AG10803 (cell line): ENCODE data around the gene KLHL17.

Experiments used
- DNase-seq: peaks from one replicate; pipeline ENCODE4 v3.0.0; 2010; ENCODE audit warnings: low read depth
- H3K4me3 ChIP-seq: 2 replicates; pipeline ENCODE4 v1.5.1; 2011; ENCODE audit warnings: mild to moderate bottlenecking, low read length, control low read depth
- CTCF ChIP-seq: conservative IDR thresholded peaks from 2 replicates; pipeline ENCODE4 v1.5.1; 2011; ENCODE audit warnings: mild to moderate bottlenecking, low read length, control low read depth, inconsistent platforms

KLHL17 gene

DNA sequence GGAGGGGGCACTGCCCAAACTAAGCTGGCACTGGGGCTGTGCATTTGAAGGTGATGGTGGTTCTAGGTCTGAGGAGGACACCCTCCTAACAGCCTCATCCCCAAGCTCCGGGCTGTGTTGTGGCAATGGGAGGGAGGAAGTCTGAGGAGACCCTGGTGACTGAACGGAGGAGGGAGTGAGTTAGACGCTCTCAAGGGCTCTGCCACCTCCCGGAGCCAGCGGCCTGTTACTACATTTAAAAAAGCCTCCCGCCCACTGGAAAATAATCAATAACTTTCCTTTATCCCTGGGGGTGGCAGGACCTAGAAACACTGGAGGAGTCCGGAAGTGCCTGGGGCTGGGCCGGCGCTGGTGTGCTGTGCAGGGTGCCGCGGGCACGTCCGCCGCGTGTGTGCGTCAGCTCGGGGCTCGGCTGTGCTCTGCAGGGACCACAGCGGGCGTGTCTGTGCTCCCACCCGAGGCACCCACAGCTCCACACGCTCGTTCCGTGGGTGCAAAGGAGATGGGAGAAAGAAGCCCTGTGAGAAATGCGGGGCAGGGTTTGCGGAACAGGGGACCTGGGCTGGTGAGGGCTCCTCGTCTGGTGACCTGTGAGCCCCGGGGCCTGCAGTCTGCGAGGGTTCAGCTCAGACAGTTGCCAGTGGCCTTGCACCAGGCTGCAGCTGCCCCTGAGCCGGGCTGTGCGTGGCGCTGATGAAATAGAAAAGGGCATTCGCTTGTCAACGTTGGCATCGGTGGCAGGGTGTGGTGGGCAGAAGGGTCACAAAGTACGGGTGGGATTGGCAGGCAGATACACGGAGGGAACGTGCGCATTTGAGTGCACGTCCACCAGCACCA is 31.3 kb upstream of the KLHL17 start:
- TF ChIP-seq CTCF = no peak
- DNase-seq = no peak
- no peak overlapping the region for H3K4me3 ChIP-seq

DNA sequence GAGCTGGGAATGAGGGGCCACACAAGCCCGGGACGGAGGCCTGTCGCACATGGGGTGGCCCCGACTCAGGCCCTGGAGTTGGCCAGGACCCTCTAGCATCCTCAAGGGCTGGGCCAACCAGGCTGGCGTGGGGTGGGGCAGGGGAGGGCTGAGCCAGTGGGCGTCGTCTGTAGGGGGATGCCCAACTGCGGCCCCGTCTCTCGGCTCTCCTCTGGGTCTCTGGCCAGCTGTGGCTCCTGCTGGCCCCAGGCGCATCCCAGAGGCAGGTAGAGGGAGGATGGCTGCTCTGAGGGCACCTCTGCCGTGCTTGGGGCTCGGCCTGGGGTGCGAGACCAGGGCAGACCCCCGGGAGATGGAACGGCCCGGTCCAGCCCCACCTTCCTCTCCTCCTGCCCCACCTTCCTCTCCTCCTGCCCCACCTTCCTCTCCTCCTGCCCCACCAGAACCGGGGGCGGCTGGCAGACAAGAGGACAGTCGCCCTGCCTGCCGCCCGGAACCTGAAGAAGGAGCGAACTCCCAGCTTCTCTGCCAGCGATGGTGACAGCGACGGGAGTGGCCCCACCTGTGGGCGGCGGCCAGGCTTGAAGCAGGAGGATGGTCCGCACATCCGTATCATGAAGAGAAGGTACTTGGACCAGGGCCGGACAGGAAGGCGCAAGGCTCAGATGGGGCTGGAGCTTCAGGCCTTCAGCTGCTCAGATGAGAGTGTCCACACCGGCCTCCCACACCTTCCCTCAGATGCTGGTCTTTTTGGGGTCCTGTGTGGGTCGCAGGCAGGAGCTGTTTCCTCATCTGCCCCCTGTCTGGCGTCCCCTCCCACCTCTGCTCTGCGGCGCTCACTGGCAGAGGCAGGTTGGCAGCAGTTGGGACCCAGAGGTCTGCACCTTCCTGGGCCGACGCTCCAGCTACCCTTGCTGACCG is 30.4 kb upstream of the KLHL17 start:
- no peak for DNase-seq
- no peak overlapping the region for H3K4me3 ChIP-seq
- TF ChIP-seq CTCF = no peak

- H3K4me3 ChIP-seq = no peak overlapping the region
- TF ChIP-seq CTCF = no peak
- DNase-seq = no peak
Observed at GRCh38 chr1:930633-931138, 29.7 kb upstream of the KLHL17 start.

GRCh38 chr1:931380-932172 is 28.8 kb upstream of the KLHL17 start:
- no peak for TF ChIP-seq CTCF
- H3K4me3 ChIP-seq = no peak overlapping the region
- no peak for DNase-seq

- no peak for TF ChIP-seq CTCF
- H3K4me3 ChIP-seq = no peak overlapping the region
- no peak for DNase-seq
Observed at GRCh38 chr1:932173-932510, 28.2 kb upstream of the KLHL17 start.

DNA sequence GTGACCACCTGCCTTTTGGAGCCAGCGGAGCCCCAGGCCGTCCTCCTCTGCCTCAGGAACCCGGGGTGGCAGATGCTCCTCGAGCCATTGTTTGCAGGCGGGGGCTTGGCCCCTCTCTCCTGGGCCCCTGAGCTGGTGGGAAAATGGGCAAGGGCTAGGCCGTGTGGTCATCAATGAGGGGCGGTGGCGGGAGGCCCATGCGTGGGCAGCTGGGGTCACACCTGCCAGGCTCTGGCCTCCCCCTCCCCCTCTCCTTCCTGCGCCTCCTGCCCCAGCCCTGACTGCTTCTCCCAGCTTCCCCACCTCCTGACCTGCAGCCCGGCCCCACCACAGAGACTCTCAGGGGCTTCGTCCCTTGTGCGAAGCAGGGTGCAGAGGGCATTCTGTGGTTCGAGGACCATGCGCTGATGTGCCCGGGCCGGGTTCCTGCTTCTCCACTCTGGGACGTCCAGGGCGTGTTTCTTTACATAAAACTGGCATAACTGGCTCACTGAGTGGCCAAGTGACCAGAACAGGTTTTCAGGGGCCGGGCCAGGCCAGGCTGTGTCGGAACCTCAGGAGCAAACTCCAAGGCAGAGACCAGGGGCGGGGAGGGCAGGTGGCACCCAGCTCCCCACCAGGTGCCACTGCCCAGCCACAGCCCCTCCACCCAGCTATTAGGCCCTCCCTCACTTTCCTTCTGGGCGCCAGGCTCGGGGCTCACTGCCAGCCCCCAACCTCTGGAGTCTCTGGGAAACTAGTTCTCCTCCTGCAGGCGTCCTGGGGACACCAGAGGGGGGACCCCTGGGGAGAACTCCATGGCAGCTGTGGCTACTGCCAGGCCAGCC is 27.4 kb upstream of the KLHL17 start:
- no peak for DNase-seq
- no peak for TF ChIP-seq CTCF
- H3K4me3 ChIP-seq = no peak overlapping the region
